ENCODE measurements around the gene IP6K3. TPM values are rescaled to one million over a fixed set of nuclear protein-coding genes. Genes with fewer than 3 reads are reported as not detected.

IP6K3 gene
- total and polyA plus RNA-seq, 2 donors (not counting 1 experiment from before 2014, with no cell fraction given): not detected

DNA sequence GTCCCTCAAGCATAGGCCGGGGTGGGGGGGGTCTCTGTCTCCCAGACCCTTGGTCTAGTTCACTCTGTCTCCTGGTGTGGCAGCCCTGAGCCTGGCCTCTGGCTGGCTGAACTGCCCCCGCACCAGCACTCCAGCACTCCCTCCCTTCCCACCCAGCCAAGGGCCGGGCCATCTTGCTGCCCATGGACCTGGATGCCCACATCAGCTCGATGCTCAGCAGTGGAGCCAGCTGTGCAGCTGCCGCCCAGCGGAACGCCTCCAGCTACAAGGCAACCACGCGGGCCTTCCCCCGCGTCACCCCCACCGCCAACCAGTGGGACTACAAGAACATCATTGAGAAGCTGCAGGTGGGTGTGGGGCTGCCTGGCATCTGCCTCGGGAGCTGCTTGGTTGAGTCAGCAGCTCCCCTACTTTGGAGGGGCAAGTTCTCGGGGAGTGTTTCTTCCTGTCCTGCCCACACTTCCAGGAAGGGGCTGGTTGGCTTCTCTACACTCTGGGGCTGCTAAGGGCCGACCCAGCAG, 63.6 kb downstream of the IP6K3 start:
- no peaks in the 10 kb centered on the region for H4K20me1 ChIP-seq (ENCODE audit: control insufficient read depth, insufficient read depth, low read length, poor library complexity, severe bottlenecking)
- TF ChIP-seq, protein P1, sequence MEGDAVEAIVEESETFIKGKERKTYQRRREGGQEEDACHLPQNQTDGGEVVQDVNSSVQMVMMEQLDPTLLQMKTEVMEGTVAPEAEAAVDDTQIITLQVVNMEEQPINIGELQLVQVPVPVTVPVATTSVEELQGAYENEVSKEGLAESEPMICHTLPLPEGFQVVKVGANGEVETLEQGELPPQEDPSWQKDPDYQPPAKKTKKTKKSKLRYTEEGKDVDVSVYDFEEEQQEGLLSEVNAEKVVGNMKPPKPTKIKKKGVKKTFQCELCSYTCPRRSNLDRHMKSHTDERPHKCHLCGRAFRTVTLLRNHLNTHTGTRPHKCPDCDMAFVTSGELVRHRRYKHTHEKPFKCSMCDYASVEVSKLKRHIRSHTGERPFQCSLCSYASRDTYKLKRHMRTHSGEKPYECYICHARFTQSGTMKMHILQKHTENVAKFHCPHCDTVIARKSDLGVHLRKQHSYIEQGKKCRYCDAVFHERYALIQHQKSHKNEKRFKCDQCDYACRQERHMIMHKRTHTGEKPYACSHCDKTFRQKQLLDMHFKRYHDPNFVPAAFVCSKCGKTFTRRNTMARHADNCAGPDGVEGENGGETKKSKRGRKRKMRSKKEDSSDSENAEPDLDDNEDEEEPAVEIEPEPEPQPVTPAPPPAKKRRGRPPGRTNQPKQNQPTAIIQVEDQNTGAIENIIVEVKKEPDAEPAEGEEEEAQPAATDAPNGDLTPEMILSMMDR (IDR thresholded peaks at IDR 0.05): no peak
- no peak overlapping the region for H3K27ac ChIP-seq (ENCODE audit: low read length in 2 of 2)
- H3K4me3 Mint-ChIP-seq: no peak overlapping the region
- H3K36me3 ChIP-seq (replicated peaks in 1 of 2; ENCODE audit: control extremely low read depth in 1 of 2, control insufficient read depth in 1 of 2, extremely low read depth in 1 of 2, insufficient read depth in 2 of 2, low read length in 1 of 2): peaks cover 0 to 87% of the 10 kb centered on the region in 2 experiments
- ChIA-PET POLR2A (interaction anchor here (0.7 kb wide), 1 partner anchor 18 kb away, joined by 5 read pairs; no protein-coding TSS in a partner anchor), CTCF (interaction anchor here (1.0 to 1.7 kb wide), 2 partner anchors 14 to 17 kb away, joined by 3 to 10 read pairs; no protein-coding TSS in a partner anchor)
- H3K9me3 Mint-ChIP-seq (ENCODE audit: insufficient read depth): no peaks in the 10 kb centered on the region
- ATAC-seq (ENCODE audit: low read depth): no peak
- no peak overlapping the region for H3K9ac ChIP-seq (ENCODE audit: low read length)
- H3K27ac Mint-ChIP-seq: no peak overlapping the region
- no peaks in the 10 kb centered on the region for H3K27me3 Mint-ChIP-seq
- 90% methylated on average over 14 of the region's 15 CpGs for WGBS (ENCODE audit: insufficient coverage)
- H2AFZ ChIP-seq (ENCODE audit: insufficient read depth, low read depth, low read length, poor library complexity, severe bottlenecking): no peak overlapping the region
- H3K4me2 ChIP-seq (replicated peaks; ENCODE audit: low read depth, low read length, poor library complexity, severe bottlenecking): no peak overlapping the region
- no peak for DNase-seq
- peaks cover 8% of the 10 kb centered on the region for H3K4me1 Mint-ChIP-seq
- H3K27me3 ChIP-seq (replicated peaks in 1 of 4; ENCODE audit: control extremely low read depth in 1 of 4, control insufficient read depth in 3 of 4, insufficient read depth in 4 of 4, low read length in 3 of 4): no peaks in the 10 kb centered on the region
- no peaks in the 10 kb centered on the region for H3K9me3 ChIP-seq (ENCODE audit: control extremely low read depth in 1 of 3, control insufficient read depth in 2 of 3, insufficient read depth in 1 of 3, low read length in 2 of 3)
- H3K4me3 ChIP-seq (ENCODE audit: control extremely low read depth in 1 of 5, extremely low read depth in 1 of 5, insufficient read depth in 1 of 5, low read depth in 2 of 5, low read length in 4 of 5): no peak overlapping the region
- H3K79me2 ChIP-seq (ENCODE audit: control insufficient read depth, insufficient read depth, low read length): no peaks in the 10 kb centered on the region
- intact Hi-C loops (cut with micrococcal nuclease): no loop called here
- H3K4me1 ChIP-seq (ENCODE audit: control insufficient read depth in 2 of 2, insufficient read depth in 2 of 2, low read length in 2 of 2): peaks cover 0 to 8% of the 10 kb centered on the region in 2 donors

DNA sequence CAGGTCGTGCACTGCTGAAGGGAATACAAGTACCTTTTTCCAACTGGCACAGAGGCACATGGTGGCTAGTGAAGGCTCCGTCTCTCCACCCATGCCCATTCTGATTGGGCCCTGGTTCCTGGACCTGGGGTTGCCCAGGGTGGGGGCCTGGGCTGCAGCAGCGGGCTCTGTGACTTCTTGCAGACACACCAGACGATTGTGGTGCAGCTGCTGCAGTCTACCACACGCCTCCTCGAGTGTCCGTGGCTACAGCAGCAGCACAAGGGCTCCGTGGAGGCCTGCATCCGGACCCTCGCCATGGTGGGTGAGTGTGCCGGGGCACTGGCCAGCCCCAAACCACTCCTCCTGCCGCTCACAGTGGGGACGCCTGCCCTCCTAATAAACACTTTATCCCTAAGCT, 64.4 kb downstream of the IP6K3 start:
- intact Hi-C loops (cut with micrococcal nuclease): no loop called here
- Histone ChIP-seq H3K9me3 (ENCODE audit: control extremely low read depth in 1 of 3, control insufficient read depth in 2 of 3, insufficient read depth in 1 of 3, low read length in 2 of 3) (no peaks in the 10 kb centered on the region), H4K20me1 (ENCODE audit: control insufficient read depth, insufficient read depth, low read length, poor library complexity, severe bottlenecking) (no peaks in the 10 kb centered on the region), H2AFZ (ENCODE audit: insufficient read depth, low read depth, low read length, poor library complexity, severe bottlenecking) (no peak overlapping the region), H3K9ac (ENCODE audit: low read length) (no peak overlapping the region), H3K4me2 (replicated peaks; ENCODE audit: low read depth, low read length, poor library complexity, severe bottlenecking) (no peak overlapping the region), H3K27me3 (replicated peaks in 1 of 4; ENCODE audit: control extremely low read depth in 1 of 4, control insufficient read depth in 3 of 4, insufficient read depth in 4 of 4, low read length in 3 of 4) (no peaks in the 10 kb centered on the region), H3K27ac (ENCODE audit: low read length in 2 of 2) (no peak overlapping the region), H3K4me1 (ENCODE audit: control insufficient read depth in 2 of 2, insufficient read depth in 2 of 2, low read length in 2 of 2) (peaks cover 0 to 8% of the 10 kb centered on the region in 2 donors), H3K4me3 (ENCODE audit: control extremely low read depth in 1 of 5, extremely low read depth in 1 of 5, insufficient read depth in 1 of 5, low read depth in 2 of 5, low read length in 4 of 5) (no peak overlapping the region), H3K79me2 (ENCODE audit: control insufficient read depth, insufficient read depth, low read length) (peaks cover 3% of the 10 kb centered on the region), H3K36me3 (replicated peaks in 1 of 2; ENCODE audit: control extremely low read depth in 1 of 2, control insufficient read depth in 1 of 2, extremely low read depth in 1 of 2, insufficient read depth in 2 of 2, low read length in 1 of 2) (peaks cover 0 to 87% of the 10 kb centered on the region in 2 experiments)
- no peak for ATAC-seq (ENCODE audit: low read depth)
- Mint-ChIP-seq H3K27me3 (no peaks in the 10 kb centered on the region), H3K4me3 (no peak overlapping the region), H3K9me3 (ENCODE audit: insufficient read depth) (no peaks in the 10 kb centered on the region), H3K4me1 (peaks cover 13% of the 10 kb centered on the region), H3K27ac (no peak overlapping the region)
- ChIA-PET POLR2A (interaction anchor here (0.7 kb wide), 1 partner anchor 18 kb away, joined by 5 read pairs; no protein-coding TSS in a partner anchor), CTCF (interaction anchor here (1.7 kb wide), 1 partner anchor 18 kb away, joined by 10 read pairs; no protein-coding TSS in a partner anchor)
- DNase-seq: no peak
- 96% methylated on average over 13 of the region's 13 CpGs for WGBS (ENCODE audit: insufficient coverage)
- TF ChIP-seq EZH2 (IDR thresholded peaks at IDR 0.05; ENCODE audit: borderline replicate concordance, insufficient read depth, low read depth, low read length, poor library complexity, severe bottlenecking): no peak
